ENCODE data around the gene ZFYVE28. TPM values are rescaled to one million over a fixed set of nuclear protein-coding genes. Genes with fewer than 3 reads are reported as not detected.

Gene ZFYVE28
- total RNA-seq, 1 experiment from 2014 or later, result 19.2 TPM

DNA sequence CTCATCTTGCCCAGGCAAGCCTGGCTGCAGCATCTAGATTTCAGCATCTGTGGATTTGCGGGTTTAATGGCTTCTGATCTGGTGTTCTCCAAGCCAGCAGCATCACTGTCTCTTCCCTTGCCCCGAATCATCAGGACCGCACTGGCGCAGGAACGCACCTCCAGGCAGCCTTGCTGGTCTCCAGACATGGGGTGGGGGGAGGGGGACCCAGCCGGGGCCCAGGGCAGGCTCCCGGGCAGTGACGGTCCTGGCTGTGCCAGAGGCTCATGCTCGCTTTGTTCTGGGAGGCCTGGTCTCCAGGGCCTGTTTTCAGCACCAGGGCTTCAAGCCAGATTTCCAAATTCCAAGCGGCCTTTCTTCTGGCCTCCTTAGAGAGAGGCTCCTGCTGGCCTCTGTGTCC is 5.2 kb upstream of the ZFYVE28 start:
- H4K20me1 ChIP-seq (ENCODE audit: insufficient read depth), result no peaks in the 10 kb centered on the region
- BruUV-seq (replicated peaks), result no TSS peak
- no peaks in the 10 kb centered on the region for H3K9me3 ChIP-seq (ENCODE audit: control insufficient read depth in 1 of 2, insufficient read depth in 1 of 2, low read depth in 1 of 2, low read length in 2 of 2)
- no peaks in the 10 kb centered on the region for H3K36me3 ChIP-seq (ENCODE audit: control insufficient read depth in 1 of 2, insufficient read depth in 2 of 2, low read length in 2 of 2)
- ChIA-PET CTCF (interaction anchor here (2.0 kb wide), 1 partner anchor 18 kb away, joined by 7 read pairs; no protein-coding TSS in a partner anchor), RAD21 (ENCODE audit: low non-redundant PET in 1 of 2, low total read pairs in 2 of 2, uncharacterized antibody in 2 of 2, unreplicated experiment in 2 of 2) (no interaction called here), POLR2A (interaction anchor here (0.7 kb wide), 1 partner anchor 66 kb away, joined by 3 read pairs; no protein-coding TSS in a partner anchor)
- no peak overlapping the region for H2AFZ ChIP-seq (ENCODE audit: low read depth, low read length, poor library complexity, severe bottlenecking)
- no peak overlapping the region for H3K27ac ChIP-seq (ENCODE audit: low read depth, low read length)
- no peak for ATAC-seq
- DNase-seq (ENCODE audit: low read depth, low spot score), result no peak
- H3K4me1 ChIP-seq (ENCODE audit: control insufficient read depth in 1 of 2, insufficient read depth in 2 of 2, low read length in 2 of 2), result peaks cover 8 to 10% of the 10 kb centered on the region in 2 experiments
- no peak overlapping the region for H3K9ac ChIP-seq (ENCODE audit: low read length)
- H3K9me2 ChIP-seq (ENCODE audit: insufficient read depth), result no peaks in the 10 kb centered on the region
- intact Hi-C loops (cut with micrococcal nuclease), result no loop called here
- no peak overlapping the region for H3K4me3 ChIP-seq (replicated peaks in 1 of 2; ENCODE audit: low read depth in 1 of 2, low read length in 2 of 2)
- H3K79me2 ChIP-seq (ENCODE audit: insufficient read depth, low read length), result no peaks in the 10 kb centered on the region
- H3K4me2 ChIP-seq (ENCODE audit: low read length), result no peak overlapping the region
- TF ChIP-seq FOSL1 (IDR thresholded peaks at IDR 0.05; ENCODE audit: low read depth) (no peak), JUND (IDR thresholded peaks at IDR 0.05) (no peak), ELF1 (IDR thresholded peaks at IDR 0.05; ENCODE audit: borderline replicate concordance, low read depth) (no peak), EZH2phosphoT487 (IDR thresholded peaks at IDR 0.05; ENCODE audit: borderline replicate concordance) (no peak), EGR1 (IDR thresholded peaks at IDR 0.05; ENCODE audit: low read depth) (no peak), POLR2AphosphoS5 (IDR thresholded peaks at IDR 0.05; ENCODE audit: low read depth, low read length) (no peak), SIN3A (IDR thresholded peaks at IDR 0.05; ENCODE audit: low read depth) (no peak), CEBPB (IDR thresholded peaks at IDR 0.05; ENCODE audit: low read depth) (no peak), YY1 (IDR thresholded peaks at IDR 0.05; ENCODE audit: extremely low read depth, insufficient replicate concordance, low read depth, low read length) (no peak), TCF7L2 (IDR thresholded peaks at IDR 0.05; ENCODE audit: borderline replicate concordance, extremely low read depth, insufficient read depth, insufficient read length) (no peak), EZH2 (IDR thresholded peaks at IDR 0.05) (no peak), CBX3 (IDR thresholded peaks at IDR 0.05; ENCODE audit: low read depth) (no peak), ZNF274 (IDR thresholded peaks at IDR 0.05; ENCODE audit: low read depth, low read length) (no peak), POLR2A (IDR thresholded peaks at IDR 0.05; ENCODE audit: borderline replicate concordance, extremely low read depth, insufficient read depth, insufficient read length) (no peak), ZFX (IDR thresholded peaks at IDR 0.05) (no peak), SP1 (IDR thresholded peaks at IDR 0.05; ENCODE audit: low read depth) (no peak)
- TF ChIP-seq, protein P1, sequence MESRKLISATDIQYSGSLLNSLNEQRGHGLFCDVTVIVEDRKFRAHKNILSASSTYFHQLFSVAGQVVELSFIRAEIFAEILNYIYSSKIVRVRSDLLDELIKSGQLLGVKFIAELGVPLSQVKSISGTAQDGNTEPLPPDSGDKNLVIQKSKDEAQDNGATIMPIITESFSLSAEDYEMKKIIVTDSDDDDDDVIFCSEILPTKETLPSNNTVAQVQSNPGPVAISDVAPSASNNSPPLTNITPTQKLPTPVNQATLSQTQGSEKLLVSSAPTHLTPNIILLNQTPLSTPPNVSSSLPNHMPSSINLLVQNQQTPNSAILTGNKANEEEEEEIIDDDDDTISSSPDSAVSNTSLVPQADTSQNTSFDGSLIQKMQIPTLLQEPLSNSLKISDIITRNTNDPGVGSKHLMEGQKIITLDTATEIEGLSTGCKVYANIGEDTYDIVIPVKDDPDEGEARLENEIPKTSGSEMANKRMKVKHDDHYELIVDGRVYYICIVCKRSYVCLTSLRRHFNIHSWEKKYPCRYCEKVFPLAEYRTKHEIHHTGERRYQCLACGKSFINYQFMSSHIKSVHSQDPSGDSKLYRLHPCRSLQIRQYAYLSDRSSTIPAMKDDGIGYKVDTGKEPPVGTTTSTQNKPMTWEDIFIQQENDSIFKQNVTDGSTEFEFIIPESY (IDR thresholded peaks at IDR 0.05; ENCODE audit: extremely low read depth, insufficient replicate concordance, low read length), result no peak
- TF ChIP-seq, protein P2, sequence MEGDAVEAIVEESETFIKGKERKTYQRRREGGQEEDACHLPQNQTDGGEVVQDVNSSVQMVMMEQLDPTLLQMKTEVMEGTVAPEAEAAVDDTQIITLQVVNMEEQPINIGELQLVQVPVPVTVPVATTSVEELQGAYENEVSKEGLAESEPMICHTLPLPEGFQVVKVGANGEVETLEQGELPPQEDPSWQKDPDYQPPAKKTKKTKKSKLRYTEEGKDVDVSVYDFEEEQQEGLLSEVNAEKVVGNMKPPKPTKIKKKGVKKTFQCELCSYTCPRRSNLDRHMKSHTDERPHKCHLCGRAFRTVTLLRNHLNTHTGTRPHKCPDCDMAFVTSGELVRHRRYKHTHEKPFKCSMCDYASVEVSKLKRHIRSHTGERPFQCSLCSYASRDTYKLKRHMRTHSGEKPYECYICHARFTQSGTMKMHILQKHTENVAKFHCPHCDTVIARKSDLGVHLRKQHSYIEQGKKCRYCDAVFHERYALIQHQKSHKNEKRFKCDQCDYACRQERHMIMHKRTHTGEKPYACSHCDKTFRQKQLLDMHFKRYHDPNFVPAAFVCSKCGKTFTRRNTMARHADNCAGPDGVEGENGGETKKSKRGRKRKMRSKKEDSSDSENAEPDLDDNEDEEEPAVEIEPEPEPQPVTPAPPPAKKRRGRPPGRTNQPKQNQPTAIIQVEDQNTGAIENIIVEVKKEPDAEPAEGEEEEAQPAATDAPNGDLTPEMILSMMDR (IDR thresholded peaks at IDR 0.05 in 2 of 3, conservative IDR thresholded peaks at IDR 0.05 in 1 of 3; ENCODE audit: borderline replicate concordance in 1 of 3, insufficient read depth in 1 of 3, low read depth in 2 of 3, low read length in 2 of 3), result no peak
- TF ChIP-seq, protein P3, sequence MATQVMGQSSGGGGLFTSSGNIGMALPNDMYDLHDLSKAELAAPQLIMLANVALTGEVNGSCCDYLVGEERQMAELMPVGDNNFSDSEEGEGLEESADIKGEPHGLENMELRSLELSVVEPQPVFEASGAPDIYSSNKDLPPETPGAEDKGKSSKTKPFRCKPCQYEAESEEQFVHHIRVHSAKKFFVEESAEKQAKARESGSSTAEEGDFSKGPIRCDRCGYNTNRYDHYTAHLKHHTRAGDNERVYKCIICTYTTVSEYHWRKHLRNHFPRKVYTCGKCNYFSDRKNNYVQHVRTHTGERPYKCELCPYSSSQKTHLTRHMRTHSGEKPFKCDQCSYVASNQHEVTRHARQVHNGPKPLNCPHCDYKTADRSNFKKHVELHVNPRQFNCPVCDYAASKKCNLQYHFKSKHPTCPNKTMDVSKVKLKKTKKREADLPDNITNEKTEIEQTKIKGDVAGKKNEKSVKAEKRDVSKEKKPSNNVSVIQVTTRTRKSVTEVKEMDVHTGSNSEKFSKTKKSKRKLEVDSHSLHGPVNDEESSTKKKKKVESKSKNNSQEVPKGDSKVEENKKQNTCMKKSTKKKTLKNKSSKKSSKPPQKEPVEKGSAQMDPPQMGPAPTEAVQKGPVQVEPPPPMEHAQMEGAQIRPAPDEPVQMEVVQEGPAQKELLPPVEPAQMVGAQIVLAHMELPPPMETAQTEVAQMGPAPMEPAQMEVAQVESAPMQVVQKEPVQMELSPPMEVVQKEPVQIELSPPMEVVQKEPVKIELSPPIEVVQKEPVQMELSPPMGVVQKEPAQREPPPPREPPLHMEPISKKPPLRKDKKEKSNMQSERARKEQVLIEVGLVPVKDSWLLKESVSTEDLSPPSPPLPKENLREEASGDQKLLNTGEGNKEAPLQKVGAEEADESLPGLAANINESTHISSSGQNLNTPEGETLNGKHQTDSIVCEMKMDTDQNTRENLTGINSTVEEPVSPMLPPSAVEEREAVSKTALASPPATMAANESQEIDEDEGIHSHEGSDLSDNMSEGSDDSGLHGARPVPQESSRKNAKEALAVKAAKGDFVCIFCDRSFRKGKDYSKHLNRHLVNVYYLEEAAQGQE (IDR thresholded peaks at IDR 0.05; ENCODE audit: low read depth), result no peak
- TF ChIP-seq, protein P4, sequence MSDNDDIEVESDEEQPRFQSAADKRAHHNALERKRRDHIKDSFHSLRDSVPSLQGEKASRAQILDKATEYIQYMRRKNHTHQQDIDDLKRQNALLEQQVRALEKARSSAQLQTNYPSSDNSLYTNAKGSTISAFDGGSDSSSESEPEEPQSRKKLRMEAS (IDR thresholded peaks at IDR 0.05), result no peak
- H3K27me3 ChIP-seq (ENCODE audit: insufficient read depth, low read length), result peaks cover 19% of the 10 kb centered on the region; the same call in 1 of the 2 replicates

Data from HCT116 (cell line).